Measurements from ENCODE around the gene DNM3. TPM values are rescaled to one million over a fixed set of nuclear protein-coding genes. Genes with fewer than 3 reads are reported as not detected.

The DNM3 gene
- total RNA-seq, 1 donor from 2014 or later = 1.7 TPM

GRCh38 chr1:171904778-171905450 is 63.6 kb downstream of the DNM3 start:
- ATAC-seq (ENCODE audit: poor library complexity) (no peak), DNase-seq (no peak)
- intact Hi-C loops (cut with DNase I) = no loop called here

GRCh38 chr1:171909711-171910110 is 68.4 kb downstream of the DNM3 start:
- DNase-seq = no peak
- intact Hi-C loops (cut with DNase I) = no loop called here
- ATAC-seq (ENCODE audit: poor library complexity) = no peak

- ATAC-seq (ENCODE audit: poor library complexity) (no peak), DNase-seq (no peak)
- intact Hi-C loops (cut with DNase I) = no loop called here
Measured at GRCh38 chr1:171910786-171911185, 69.5 kb downstream of the DNM3 start.

GRCh38 chr1:171911506-171911905 is 70.2 kb downstream of the DNM3 start:
- no peak for DNase-seq
- intact Hi-C loops (cut with DNase I) = no loop called here
- ATAC-seq (ENCODE audit: poor library complexity) = no peak

GRCh38 chr1:171912509-171913175 is 71.3 kb downstream of the DNM3 start:
- DNase-seq = no peak
- intact Hi-C loops (cut with DNase I) = no loop called here
- no peak for ATAC-seq (ENCODE audit: poor library complexity)

- DNase-seq = no peak
- intact Hi-C loops (cut with DNase I) = no loop called here
- ATAC-seq (ENCODE audit: poor library complexity) = peak; percentile 79
Measured at GRCh38 chr1:171913385-171913784, 72.1 kb downstream of the DNM3 start.

GRCh38 chr1:171916315-171916771 is 75.0 kb downstream of the DNM3 start:
- ATAC-seq (ENCODE audit: poor library complexity) (no peak), DNase-seq (no peak)
- intact Hi-C loops (cut with DNase I) = no loop called here

GRCh38 chr1:171917331-171917730 is 76.0 kb downstream of the DNM3 start:
- ATAC-seq (ENCODE audit: poor library complexity) (no peak), DNase-seq (no peak)
- intact Hi-C loops (cut with DNase I) = no loop called here

GRCh38 chr1:171919891-171920887 is 78.9 kb downstream of the DNM3 start:
- intact Hi-C loops (cut with DNase I) = no loop called here
- ATAC-seq (ENCODE audit: poor library complexity) = no peak
- DNase-seq = no peak

GRCh38 chr1:171922999-171923398 is 81.7 kb downstream of the DNM3 start:
- DNase-seq (no peak), ATAC-seq (ENCODE audit: poor library complexity) (no peak)
- intact Hi-C loops (cut with DNase I) = no loop called here

- ATAC-seq (ENCODE audit: poor library complexity) (no peak), DNase-seq (no peak)
- intact Hi-C loops (cut with DNase I) = no loop called here
Measured at GRCh38 chr1:171929121-171929520, 87.8 kb downstream of the DNM3 start.

GRCh38 chr1:171931752-171932151 is 90.5 kb downstream of the DNM3 start:
- intact Hi-C loops (cut with DNase I) = no loop called here
- DNase-seq (no peak), ATAC-seq (ENCODE audit: poor library complexity) (no peak)

GRCh38 chr1:171934664-171935063 is 93.4 kb downstream of the DNM3 start:
- intact Hi-C loops (cut with DNase I) = no loop called here
- ATAC-seq (ENCODE audit: poor library complexity) (no peak), DNase-seq (no peak)

GRCh38 chr1:171935086-171935485 is 93.8 kb downstream of the DNM3 start:
- no peak for DNase-seq
- no peak for ATAC-seq (ENCODE audit: poor library complexity)
- intact Hi-C loops (cut with DNase I) = no loop called here

- no peak for DNase-seq
- intact Hi-C loops (cut with DNase I) = no loop called here
Measured at GRCh38 chr1:171935664-171936063, 94.4 kb downstream of the DNM3 start.

GRCh38 chr1:171937938-171938337 is 96.6 kb downstream of the DNM3 start:
- intact Hi-C loops (cut with DNase I) = no loop called here
- no peak for ATAC-seq (ENCODE audit: poor library complexity)
- no peak for DNase-seq

More at GRCh38 chr1:171935664-171936063, 94.4 kb downstream of the DNM3 start:
- ATAC-seq (ENCODE audit: poor library complexity) = no peak

GRCh38 chr1:171939740-171940139 is 98.4 kb downstream of the DNM3 start:
- ATAC-seq (ENCODE audit: poor library complexity) (no peak), DNase-seq (no peak)
- intact Hi-C loops (cut with DNase I) = no loop called here

GRCh38 chr1:171940368-171940767 is 99.1 kb downstream of the DNM3 start:
- intact Hi-C loops (cut with DNase I) = no loop called here
- DNase-seq (no peak), ATAC-seq (ENCODE audit: poor library complexity) (no peak)

- no peak for DNase-seq
- intact Hi-C loops (cut with DNase I) = no loop called here
- no peak for ATAC-seq (ENCODE audit: poor library complexity)
Measured at GRCh38 chr1:171941920-171942319, 100.6 kb downstream of the DNM3 start.
